ENCODE data around the gene GPD2. TPM values are rescaled to one million over a fixed set of nuclear protein-coding genes. Genes with fewer than 3 reads are reported as not detected.
"Not testable (repeated sequence)": the region's sequence is repeated elsewhere in the genome, so short reads cannot be mapped to it uniquely, and the experiment has no call there.

Gene GPD2
- total RNA-seq, 1 experiment from 2014 or later, result 51.7 TPM

GRCh38 chr2:156489750-156490465 lies 53.7 kb downstream of the GPD2 start:
- H3K36me3 ChIP-seq, result no peaks in the 10 kb centered on the region

GRCh38 chr2:156490466-156490840 lies 54.3 kb downstream of the GPD2 start:
- Histone ChIP-seq H3K9me3 (no peaks in the 10 kb centered on the region; the same call in 1 of the 2 replicates), H3K4me3 (no peak overlapping the region), H3K36me3 (no peaks in the 10 kb centered on the region), H3K27me3 (no peaks in the 10 kb centered on the region)
- DNase-seq, result no peak

More at GRCh38 chr2:156489750-156490465, 53.7 kb downstream of the GPD2 start:
- Histone ChIP-seq H3K27me3 (no peaks in the 10 kb centered on the region), H3K4me3 (no peak overlapping the region), H3K9me3 (no peaks in the 10 kb centered on the region; the same call in 1 of the 2 replicates)
- no peak for DNase-seq

- Histone ChIP-seq H3K27me3 (no peaks in the 10 kb centered on the region), H3K36me3 (no peaks in the 10 kb centered on the region), H3K9me3 (no peaks in the 10 kb centered on the region; the same call in 1 of the 2 replicates), H3K4me3 (no peak overlapping the region)
- DNase-seq, result no peak
Observed at GRCh38 chr2:156491176-156491575, 55.0 kb downstream of the GPD2 start.

GRCh38 chr2:156492979-156493378 lies 56.8 kb downstream of the GPD2 start:
- Histone ChIP-seq H3K27me3 (no peaks in the 10 kb centered on the region), H3K4me3 (no peak overlapping the region), H3K9me3 (no peaks in the 10 kb centered on the region), H3K36me3 (no peaks in the 10 kb centered on the region)
- no peak for DNase-seq

GRCh38 chr2:156495998-156496397 lies 59.8 kb downstream of the GPD2 start:
- H3K4me3 ChIP-seq, DNase-seq, H3K36me3 ChIP-seq, H3K27me3 ChIP-seq, H3K9me3 ChIP-seq: not testable (repeated sequence)

GRCh38 chr2:156505696-156506095 lies 69.5 kb downstream of the GPD2 start:
- no peak for DNase-seq

GRCh38 chr2:156511122-156511521 lies 74.9 kb downstream of the GPD2 start:
- no peak overlapping the region for H3K4me3 ChIP-seq
- H3K27me3 ChIP-seq, result no peaks in the 10 kb centered on the region
- no peak for DNase-seq
- no peaks in the 10 kb centered on the region for H3K9me3 ChIP-seq
- no peaks in the 10 kb centered on the region; the same call in 1 of the 2 replicates for H3K36me3 ChIP-seq

More at GRCh38 chr2:156505696-156506095, 69.5 kb downstream of the GPD2 start:
- H3K9me3 ChIP-seq, result no peaks in the 10 kb centered on the region
- H3K27me3 ChIP-seq, result no peaks in the 10 kb centered on the region
- no peak overlapping the region for H3K4me3 ChIP-seq
- no peaks in the 10 kb centered on the region for H3K36me3 ChIP-seq

GRCh38 chr2:156511803-156512202 lies 75.6 kb downstream of the GPD2 start:
- no peaks in the 10 kb centered on the region for H3K9me3 ChIP-seq
- H3K27me3 ChIP-seq, result no peaks in the 10 kb centered on the region
- no peak overlapping the region for H3K4me3 ChIP-seq
- DNase-seq, result no peak
- H3K36me3 ChIP-seq, result no peaks in the 10 kb centered on the region; the same call in 1 of the 2 replicates

- no peak for DNase-seq
- no peaks in the 10 kb centered on the region for H3K9me3 ChIP-seq
- no peaks in the 10 kb centered on the region for H3K27me3 ChIP-seq
- H3K4me3 ChIP-seq, result no peak overlapping the region
- no peaks in the 10 kb centered on the region; the same call in 1 of the 2 replicates for H3K36me3 ChIP-seq
Observed at GRCh38 chr2:156512451-156512850, 76.3 kb downstream of the GPD2 start.

- no peak overlapping the region for H3K4me3 ChIP-seq
- no peak for DNase-seq
- no peaks in the 10 kb centered on the region for H3K9me3 ChIP-seq
- H3K36me3 ChIP-seq, result no peaks in the 10 kb centered on the region; the same call in 1 of the 2 replicates
- no peaks in the 10 kb centered on the region for H3K27me3 ChIP-seq
Observed at GRCh38 chr2:156513219-156513618, 77.0 kb downstream of the GPD2 start.

GRCh38 chr2:156517419-156517818 lies 81.2 kb downstream of the GPD2 start:
- Histone ChIP-seq H3K36me3 (no peaks in the 10 kb centered on the region; the same call in 1 of the 2 replicates), H3K27me3 (no peaks in the 10 kb centered on the region), H3K9me3 (no peaks in the 10 kb centered on the region), H3K4me3 (no peak overlapping the region)
- DNase-seq, result no peak

- Histone ChIP-seq H3K9me3 (no peaks in the 10 kb centered on the region), H3K27me3 (no peaks in the 10 kb centered on the region), H3K36me3 (no peaks in the 10 kb centered on the region; the same call in 1 of the 2 replicates), H3K4me3 (no peak overlapping the region)
- no peak for DNase-seq
Observed at GRCh38 chr2:156518138-156518537, 82.0 kb downstream of the GPD2 start.

GRCh38 chr2:156522864-156523440 lies 86.8 kb downstream of the GPD2 start:
- Histone ChIP-seq H3K9me3 (no peaks in the 10 kb centered on the region), H3K36me3 (no peaks in the 10 kb centered on the region), H3K4me3 (no peak overlapping the region), H3K27me3 (no peaks in the 10 kb centered on the region)
- no peak for DNase-seq

GRCh38 chr2:156526950-156527636 lies 90.9 kb downstream of the GPD2 start:
- H3K9me3 ChIP-seq, result no peaks in the 10 kb centered on the region
- no peak overlapping the region for H3K4me3 ChIP-seq
- H3K36me3 ChIP-seq, result no peaks in the 10 kb centered on the region
- no peak for DNase-seq
- H3K27me3 ChIP-seq, result no peaks in the 10 kb centered on the region

- H3K4me3 ChIP-seq, H3K36me3 ChIP-seq, H3K27me3 ChIP-seq, H3K9me3 ChIP-seq, DNase-seq: not testable (repeated sequence)
Observed at GRCh38 chr2:156528583-156528982, 92.4 kb downstream of the GPD2 start.

- Histone ChIP-seq H3K36me3 (no peaks in the 10 kb centered on the region), H3K4me3 (no peak overlapping the region), H3K9me3 (no peaks in the 10 kb centered on the region), H3K27me3 (no peaks in the 10 kb centered on the region)
- no peak for DNase-seq
Observed at GRCh38 chr2:156532989-156533388, 96.8 kb downstream of the GPD2 start.

GRCh38 chr2:156536534-156536933 lies 100.4 kb downstream of the GPD2 start:
- Histone ChIP-seq H3K27me3 (no peaks in the 10 kb centered on the region), H3K36me3 (no peaks in the 10 kb centered on the region), H3K9me3 (no peaks in the 10 kb centered on the region), H3K4me3 (no peak overlapping the region)
- no peak for DNase-seq

All from MG63 (cell line).